Upper lobe of left lung (tissue), 6 donors: ENCODE measurements around the gene NFIB. TPM values are rescaled to one million over a fixed set of nuclear protein-coding genes. Genes with fewer than 3 reads are reported as not detected.

Source experiments
- ATAC-seq, 2 donors: fragments of 200-7000 bp; cut with Tn5 transposase; one replicate each; pipeline ENCODE4 v1.9.1; 2022; ENCODE audit warnings: mild to moderate bottlenecking in 2 of 2, moderate library complexity in 2 of 2; ENCODE audit not compliant: low FRiP score in 2 of 2
- DNase-seq, 2 donors: peaks; one replicate each; pipeline ENCODE4 v3.0.0-alpha.2; 2019 to 2020
- H3K27ac ChIP-seq, 4 donors: fragments of 200-600 bp; sonication (generic); one replicate each; pipeline ENCODE4 v1.5.1; 2016 to 2019
- H3K27me3 ChIP-seq, 4 donors: fragments of 200-600 bp; sonication (generic); one replicate each; pipeline ENCODE4 v1.5.1; 2017 to 2019
- H3K36me3 ChIP-seq, 4 donors: fragments of 200-600 bp; sonication (generic); one replicate each; pipeline ENCODE4 v1.5.1; 2016 to 2019
- H3K4me1 ChIP-seq, 4 donors: fragments of 200-600 bp; sonication (generic); one replicate each; pipeline ENCODE4 v1.5.1; 2018 to 2019
- H3K4me3 ChIP-seq, 4 donors: fragments of 200-600 bp; sonication (generic); one replicate each; pipeline ENCODE4 v1.5.1; 2017 to 2019; ENCODE audit warnings: mild to moderate bottlenecking in 2 of 4, moderate library complexity in 1 of 4
- H3K9me3 ChIP-seq, 4 donors: fragments of 200-600 bp; sonication (generic); one replicate each; pipeline ENCODE4 v1.5.1; 2018 to 2019
- EP300 ChIP-seq, 4 donors: sonication (generic); formaldehyde crosslinking; IDR thresholded peaks; one replicate each; pipeline ENCODE4 v1.5.1; 2017; ENCODE audit warnings: antibody characterized with exemption in 4 of 4, control low read depth in 2 of 4
- POLR2A ChIP-seq, 4 donors: fragments of 450-650 bp; IDR thresholded peaks; one replicate each; pipeline ENCODE4 v1.5.1; 2016 to 2017; ENCODE audit warnings: antibody characterized with exemption in 4 of 4, mild to moderate bottlenecking in 2 of 4
- POLR2AphosphoS5 ChIP-seq, 2 donors: sonication (generic); formaldehyde crosslinking; IDR thresholded peaks; one replicate each; pipeline ENCODE4 v1.5.1; 2017; ENCODE audit warnings: antibody characterized with exemption in 2 of 2
- WGBS, 2 donors: methylation state at CpG; one replicate each; pipeline ENCODE4 v1.1.5; 2017 to 2018; 5-methylcytosine and 5-hydroxymethylcytosine counted together
- total RNA-seq, 6 donors: library from RNA; depleted of rRNA in 4 of 6; stranded (reverse); fragments of >200 nt in 4 of 6; gene quantifications; one replicate each; pipeline versions ENCODE4 v1.1.0 to v1.2.1, GENCODE V29; 2016 to 2021
- TF ChIP-seq, protein P1 (sequence below), 6 experiments: fragments of 450-650 bp in 4 of 6; fragments of 200-600 bp in 2 of 6; sonication (generic) in 2 of 6; IDR thresholded peaks; one replicate each; pipeline ENCODE4 v1.5.1; 2016 to 2019; ENCODE audit warnings: antibody characterized with exemption in 6 of 6
- donor health status: DM: no; HTN: no; CAD: no; lungs with moderate emphysema.
- donor health status: DM: no; HTN: yes; CAD: no; lungs with severe emphysema.

The NFIB gene
- total RNA-seq, 6 donors from 2014 or later: 33.9 to 109 (median 67.5) TPM

DNA sequence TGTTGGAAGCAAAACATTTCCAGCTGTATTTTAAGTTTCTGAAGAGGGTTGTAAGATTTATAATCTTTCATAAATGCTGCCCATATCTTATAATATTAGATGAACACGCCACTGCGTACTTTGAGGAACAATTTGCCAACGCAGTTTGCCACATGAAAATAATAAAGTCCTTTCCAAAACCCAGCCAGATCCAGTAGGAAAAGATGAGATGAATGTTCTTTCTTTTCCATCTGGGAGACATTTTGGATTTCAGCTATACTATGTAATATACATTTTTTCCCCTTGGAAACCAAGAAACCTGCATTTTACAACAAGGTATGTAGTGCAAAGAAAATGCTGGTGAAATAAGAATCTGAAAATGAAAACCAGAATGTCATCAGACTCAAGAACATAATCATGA is 125.4 kb downstream of the NFIB start:
- H3K9me3 ChIP-seq: no peaks in the 10 kb centered on the region
- ATAC-seq (no peak), DNase-seq (no peak)
- 79 to 84% methylated on average over 3 of the region's 3 CpGs for WGBS, 2 donors
- H3K4me1 ChIP-seq: peaks cover 0 to 26% (median under 1%) of the 10 kb centered on the region in 4 donors
- TF ChIP-seq, protein P1, sequence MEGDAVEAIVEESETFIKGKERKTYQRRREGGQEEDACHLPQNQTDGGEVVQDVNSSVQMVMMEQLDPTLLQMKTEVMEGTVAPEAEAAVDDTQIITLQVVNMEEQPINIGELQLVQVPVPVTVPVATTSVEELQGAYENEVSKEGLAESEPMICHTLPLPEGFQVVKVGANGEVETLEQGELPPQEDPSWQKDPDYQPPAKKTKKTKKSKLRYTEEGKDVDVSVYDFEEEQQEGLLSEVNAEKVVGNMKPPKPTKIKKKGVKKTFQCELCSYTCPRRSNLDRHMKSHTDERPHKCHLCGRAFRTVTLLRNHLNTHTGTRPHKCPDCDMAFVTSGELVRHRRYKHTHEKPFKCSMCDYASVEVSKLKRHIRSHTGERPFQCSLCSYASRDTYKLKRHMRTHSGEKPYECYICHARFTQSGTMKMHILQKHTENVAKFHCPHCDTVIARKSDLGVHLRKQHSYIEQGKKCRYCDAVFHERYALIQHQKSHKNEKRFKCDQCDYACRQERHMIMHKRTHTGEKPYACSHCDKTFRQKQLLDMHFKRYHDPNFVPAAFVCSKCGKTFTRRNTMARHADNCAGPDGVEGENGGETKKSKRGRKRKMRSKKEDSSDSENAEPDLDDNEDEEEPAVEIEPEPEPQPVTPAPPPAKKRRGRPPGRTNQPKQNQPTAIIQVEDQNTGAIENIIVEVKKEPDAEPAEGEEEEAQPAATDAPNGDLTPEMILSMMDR (IDR thresholded peaks at IDR 0.05): no peak
- TF ChIP-seq EP300 (IDR thresholded peaks at IDR 0.05) (no peak), POLR2AphosphoS5 (IDR thresholded peaks at IDR 0.05) (no peak)
- H3K27me3 ChIP-seq: no peaks in the 10 kb centered on the region
- H3K4me3 ChIP-seq: no peak overlapping the region
- H3K27ac ChIP-seq: no peak overlapping the region
- H3K36me3 ChIP-seq: no peaks in the 10 kb centered on the region

DNA sequence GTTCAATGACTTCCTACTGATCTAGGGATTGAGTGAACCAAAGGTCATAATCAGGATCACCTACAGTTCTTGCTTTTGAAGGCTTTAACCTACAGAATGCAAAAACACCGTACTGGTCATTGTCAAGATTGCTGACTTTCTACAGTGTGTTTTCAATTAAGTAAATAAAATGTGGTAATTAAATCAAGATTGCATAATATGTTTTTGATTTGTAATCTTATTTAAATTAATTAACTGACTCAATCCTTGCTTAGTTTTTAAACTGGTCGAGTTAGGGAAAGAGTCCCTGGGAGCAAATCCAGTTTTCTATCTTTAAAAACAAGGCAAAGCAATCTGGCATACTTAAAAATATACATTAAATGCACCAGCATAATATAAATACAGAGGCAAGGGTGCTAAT is 125.9 kb downstream of the NFIB start:
- WGBS, 2 donors: 76 to 77% methylated on average over 2 of the region's 2 CpGs
- no peak overlapping the region for H3K27ac ChIP-seq
- no peaks in the 10 kb centered on the region for H3K36me3 ChIP-seq
- no peaks in the 10 kb centered on the region for H3K9me3 ChIP-seq
- DNase-seq (no peak), ATAC-seq (no peak)
- H3K4me3 ChIP-seq: no peak overlapping the region
- H3K4me1 ChIP-seq: peaks cover 0 to 21% (median 2%) of the 10 kb centered on the region in 4 donors
- H3K27me3 ChIP-seq: no peaks in the 10 kb centered on the region
- TF ChIP-seq POLR2A (IDR thresholded peaks at IDR 0.05) (no peak), POLR2AphosphoS5 (IDR thresholded peaks at IDR 0.05) (no peak), EP300 (IDR thresholded peaks at IDR 0.05) (no peak)
- TF ChIP-seq, protein P1 (IDR thresholded peaks at IDR 0.05): no peak

DNA sequence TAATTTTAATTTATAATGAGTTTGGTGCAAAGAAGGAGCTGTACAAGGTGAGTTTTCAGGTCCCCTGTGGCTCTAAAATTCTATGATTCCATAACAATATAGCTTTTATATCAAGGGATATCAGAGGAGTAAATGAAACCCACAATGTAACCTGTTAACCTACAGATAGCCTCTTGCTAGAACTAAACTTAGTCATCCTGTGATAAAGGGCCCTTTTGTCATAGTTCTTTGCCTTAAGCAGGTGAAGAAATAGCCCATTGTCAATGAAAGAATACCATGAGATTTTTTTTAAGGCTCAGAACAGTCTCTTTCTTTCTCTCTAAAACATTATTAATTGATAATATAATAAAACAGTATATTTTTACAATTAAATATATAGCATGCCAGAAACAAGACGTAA is 127.8 kb downstream of the NFIB start:
- TF ChIP-seq POLR2AphosphoS5 (IDR thresholded peaks at IDR 0.05) (no peak), POLR2A (IDR thresholded peaks at IDR 0.05) (no peak), EP300 (IDR thresholded peaks at IDR 0.05) (no peak)
- TF ChIP-seq, protein P1 (IDR thresholded peaks at IDR 0.05): no peak
- ATAC-seq (no peak), DNase-seq (no peak)
- no peaks in the 10 kb centered on the region for H3K9me3 ChIP-seq
- no peaks in the 10 kb centered on the region for H3K36me3 ChIP-seq
- H3K4me1 ChIP-seq: peaks cover 0 to 33% (median 8%) of the 10 kb centered on the region in 4 donors
- H3K27me3 ChIP-seq: no peaks in the 10 kb centered on the region
- H3K4me3 ChIP-seq: no peak overlapping the region
- no peak overlapping the region for H3K27ac ChIP-seq
- WGBS, 2 donors: 89 to 91% methylated on average over 1 of the region's 1 CpG

DNA sequence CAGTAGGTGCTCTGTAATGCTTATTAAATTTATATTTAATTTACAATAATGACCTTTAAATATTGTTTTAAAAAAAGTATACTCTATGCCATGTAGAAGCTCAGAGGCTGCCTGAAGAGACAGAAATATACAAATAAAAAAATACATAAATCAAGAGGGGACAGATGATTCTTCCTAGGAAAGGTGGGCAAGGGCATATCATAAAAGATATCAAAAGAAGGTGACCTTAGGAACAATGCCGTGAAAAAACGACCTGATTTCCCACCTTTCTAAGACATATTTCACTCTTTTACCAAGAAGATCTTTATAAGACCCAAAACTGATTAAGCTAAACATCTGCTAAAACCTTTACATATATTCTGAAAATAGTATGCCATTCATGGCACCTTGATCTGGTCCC is 128.9 kb downstream of the NFIB start:
- TF ChIP-seq POLR2A (IDR thresholded peaks at IDR 0.05) (no peak), EP300 (IDR thresholded peaks at IDR 0.05) (no peak), POLR2AphosphoS5 (IDR thresholded peaks at IDR 0.05) (no peak)
- TF ChIP-seq, protein P1 (IDR thresholded peaks at IDR 0.05): no peak
- Histone ChIP-seq H3K27ac (no peak overlapping the region), H3K4me3 (no peak overlapping the region), H3K27me3 (no peaks in the 10 kb centered on the region), H3K36me3 (no peaks in the 10 kb centered on the region), H3K4me1 (peaks cover 0 to 26% (median 13%) of the 10 kb centered on the region in 4 donors), H3K9me3 (no peaks in the 10 kb centered on the region)
- DNase-seq (no peak), ATAC-seq (no peak)
- 81 to 87% methylated on average over 2 of the region's 2 CpGs for WGBS, 2 donors

DNA sequence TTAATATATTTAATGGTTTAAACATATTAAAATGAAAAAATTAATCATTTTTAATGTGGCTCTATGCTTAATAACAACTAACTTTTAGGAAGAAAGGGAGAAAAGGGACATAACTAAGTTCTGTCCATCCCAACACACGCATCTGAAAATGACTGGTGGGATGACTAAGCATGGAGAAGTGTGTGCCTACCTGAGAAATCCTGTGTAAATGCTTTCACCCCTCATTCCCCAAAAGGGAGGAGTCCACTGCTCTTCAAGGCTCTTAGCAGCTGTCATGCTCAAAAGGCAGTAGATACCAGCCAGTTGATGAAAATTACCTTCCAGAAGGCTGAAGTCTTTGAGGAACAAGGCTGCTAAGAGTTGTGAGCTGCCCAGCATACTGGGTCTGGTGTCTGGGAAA is 130.9 kb downstream of the NFIB start:
- no peak overlapping the region for H3K4me3 ChIP-seq
- no peaks in the 10 kb centered on the region for H3K27me3 ChIP-seq
- no peak for DNase-seq
- H3K36me3 ChIP-seq: no peaks in the 10 kb centered on the region
- TF ChIP-seq, protein P1 (IDR thresholded peaks at IDR 0.05): no peak
- TF ChIP-seq POLR2AphosphoS5 (IDR thresholded peaks at IDR 0.05) (no peak), EP300 (IDR thresholded peaks at IDR 0.05) (no peak), POLR2A (IDR thresholded peaks at IDR 0.05) (no peak)
- no peak for ATAC-seq
- WGBS, 2 donors: 70 to 94% methylated on average over 1 of the region's 1 CpG
- H3K4me1 ChIP-seq: peaks cover 4 to 36% (median 13%) of the 10 kb centered on the region in 4 donors
- no peaks in the 10 kb centered on the region for H3K9me3 ChIP-seq
- no peak overlapping the region for H3K27ac ChIP-seq
